ENCODE data around the gene PCP4L1. TPM values are rescaled to one million over a fixed set of nuclear protein-coding genes. Genes with fewer than 3 reads are reported as not detected.

The PCP4L1 gene
- total and polyA plus RNA-seq, 7 experiments from 2014 or later: 0.15 TPM; not detected in 6

- POLR2A ChIA-PET: interaction anchor here (0.6 to 1.4 kb wide), 3 partner anchors 18 to 67 kb away, joined by 3 read pairs; no protein-coding TSS in a partner anchor
- Mint-ChIP-seq H3K27me3 (peaks cover 0 to 12% (median 0%) of the 10 kb centered on the region in 5 donors), H3K9me3 (peaks cover 0 to 3% (median 0%) of the 10 kb centered on the region in 11 donors)
Measured at GRCh38 chr1:161287482-161288054, 29.0 kb downstream of the PCP4L1 start.

GRCh38 chr1:161290779-161291178 lies 32.2 kb downstream of the PCP4L1 start:
- Histone ChIP-seq H3K4me3 (ENCODE audit: low read length) (no peak overlapping the region), H3K36me3 (ENCODE audit: control insufficient read depth in 2 of 3, insufficient read depth in 3 of 3, low read length in 3 of 3) (no peaks in the 10 kb centered on the region), H3K27me3 (ENCODE audit: control insufficient read depth in 2 of 2, insufficient read depth in 2 of 2, low read length in 2 of 2) (no peaks in the 10 kb centered on the region), H3K27ac (ENCODE audit: low read depth, low read length) (no peak overlapping the region), H3K4me1 (ENCODE audit: control insufficient read depth in 2 of 2, insufficient read depth in 2 of 2, low read length in 2 of 2) (no peaks in the 10 kb centered on the region), H3K9me3 (ENCODE audit: control insufficient read depth in 2 of 3, low read length in 3 of 3) (no peaks in the 10 kb centered on the region)
- peaks cover 0 to 6% (median 0%) of the 10 kb centered on the region in 7 donors for H3K4me1 Mint-ChIP-seq
- peaks cover 0 to 5% (median 4%) of the 10 kb centered on the region in 5 donors for H3K36me3 Mint-ChIP-seq
- H3K27me3 Mint-ChIP-seq: no peaks in the 10 kb centered on the region
- CTCF ChIA-PET: interaction anchor here (0.7 to 2.2 kb wide), 27 partner anchors 11 to 1130 kb away, joined by 3 to 18 read pairs (median 4); partner anchors contain the start of genes F11R, FCER1G, NDUFS2 and PPOX
- no peak for DNase-seq
- POLR2A ChIA-PET: interaction anchor here (0.8 to 1.5 kb wide), 7 partner anchors 15 to 125 kb away, joined by 3 to 5 read pairs (median 4); partner anchors contain the start of genes PPOX and SDHC
- no peak for ATAC-seq
- H3K4me3 Mint-ChIP-seq: no peak overlapping the region
- H3K27ac Mint-ChIP-seq: peak overlapping the region in 2 of 9 donors; percentile 28 to 61
- intact Hi-C loops (cut with micrococcal nuclease): loop anchor here (1.0 kb wide), 5 partner anchors 63 to 124 kb away; partner anchors contain the start of gene PPOX (in 1 of the 2)
- peaks cover 0 to 3% (median 0%) of the 10 kb centered on the region in 11 donors for H3K9me3 Mint-ChIP-seq

More at GRCh38 chr1:161287482-161288054, 29.0 kb downstream of the PCP4L1 start:
- Histone ChIP-seq H3K27ac (ENCODE audit: low read depth, low read length) (no peak overlapping the region), H3K27me3 (ENCODE audit: control insufficient read depth in 2 of 2, insufficient read depth in 2 of 2, low read length in 2 of 2) (no peaks in the 10 kb centered on the region), H3K4me1 (ENCODE audit: control insufficient read depth in 2 of 2, insufficient read depth in 2 of 2, low read length in 2 of 2) (no peaks in the 10 kb centered on the region), H3K36me3 (ENCODE audit: control insufficient read depth in 2 of 3, insufficient read depth in 3 of 3, low read length in 3 of 3) (no peaks in the 10 kb centered on the region), H3K9me3 (ENCODE audit: control insufficient read depth in 2 of 3, low read length in 3 of 3) (no peaks in the 10 kb centered on the region), H3K4me3 (ENCODE audit: low read length) (no peak overlapping the region)
- ATAC-seq (no peak), DNase-seq (no peak)
- intact Hi-C loops (cut with micrococcal nuclease): no loop called here
- Mint-ChIP-seq H3K27ac (no peak overlapping the region), H3K36me3 (peaks cover 0 to 21% (median 12%) of the 10 kb centered on the region in 5 donors), H3K4me1 (peaks cover 0 to 9% (median 0%) of the 10 kb centered on the region in 7 donors), H3K4me3 (no peak overlapping the region)
- CTCF ChIA-PET: interaction anchor here (1.1 kb wide), 1 partner anchor 39 kb away, joined by 3 read pairs; no protein-coding TSS in a partner anchor

- Mint-ChIP-seq H3K36me3 (peaks cover 0 to 5% (median 2%) of the 10 kb centered on the region in 5 donors), H3K4me1 (peaks cover 3 to 9% (median 6%) of the 10 kb centered on the region in 7 donors), H3K27me3 (no peaks in the 10 kb centered on the region), H3K27ac (peak overlapping the region in 2 of 9 donors; percentile 0 to 10), H3K4me3 (no peak overlapping the region), H3K9me3 (no peaks in the 10 kb centered on the region)
- DNase-seq (no peak), ATAC-seq (no peak)
- no peak overlapping the region for H3K27ac ChIP-seq (ENCODE audit: low read depth, low read length)
- H3K9me3 ChIP-seq (ENCODE audit: control insufficient read depth in 2 of 3, low read length in 3 of 3): no peaks in the 10 kb centered on the region
- no peaks in the 10 kb centered on the region for H3K36me3 ChIP-seq (ENCODE audit: control insufficient read depth in 2 of 3, insufficient read depth in 3 of 3, low read length in 3 of 3)
- intact Hi-C loops (cut with micrococcal nuclease): no loop called here
- no peaks in the 10 kb centered on the region for H3K27me3 ChIP-seq (ENCODE audit: control insufficient read depth in 2 of 2, insufficient read depth in 2 of 2, low read length in 2 of 2)
- no peak overlapping the region for H3K4me3 ChIP-seq (ENCODE audit: low read length)
- no peaks in the 10 kb centered on the region for H3K4me1 ChIP-seq (ENCODE audit: control insufficient read depth in 2 of 2, insufficient read depth in 2 of 2, low read length in 2 of 2)
- ChIA-PET POLR2A (interaction anchor here (0.7 kb wide), 1 partner anchor 10 kb away, joined by 3 read pairs; no protein-coding TSS in a partner anchor), CTCF (no interaction called here)
Measured at GRCh38 chr1:161297415-161297814, 38.9 kb downstream of the PCP4L1 start.

GRCh38 chr1:161298116-161298515 lies 39.6 kb downstream of the PCP4L1 start:
- Mint-ChIP-seq H3K4me1 (peaks cover 3 to 15% (median 11%) of the 10 kb centered on the region in 7 donors), H3K27ac (peak overlapping the region in 4 of 9 donors; percentile 0 to 67 (median 36)), H3K36me3 (peaks cover 0 to 5% (median 2%) of the 10 kb centered on the region in 5 donors), H3K9me3 (no peaks in the 10 kb centered on the region), H3K27me3 (no peaks in the 10 kb centered on the region), H3K4me3 (no peak overlapping the region)
- Histone ChIP-seq H3K4me1 (ENCODE audit: control insufficient read depth in 2 of 2, insufficient read depth in 2 of 2, low read length in 2 of 2) (peaks cover 0 to under 1% of the 10 kb centered on the region in 2 donors), H3K36me3 (ENCODE audit: control insufficient read depth in 2 of 3, insufficient read depth in 3 of 3, low read length in 3 of 3) (no peaks in the 10 kb centered on the region), H3K27me3 (ENCODE audit: control insufficient read depth in 2 of 2, insufficient read depth in 2 of 2, low read length in 2 of 2) (no peaks in the 10 kb centered on the region), H3K9me3 (ENCODE audit: control insufficient read depth in 2 of 3, low read length in 3 of 3) (no peaks in the 10 kb centered on the region), H3K27ac (ENCODE audit: low read depth, low read length) (no peak overlapping the region), H3K4me3 (ENCODE audit: low read length) (no peak overlapping the region)
- intact Hi-C loops (cut with micrococcal nuclease): no loop called here
- CTCF ChIA-PET: no interaction called here
- POLR2A ChIA-PET: interaction anchor here (0.7 kb wide), 1 partner anchor 10 kb away, joined by 3 read pairs; no protein-coding TSS in a partner anchor
- DNase-seq (no peak), ATAC-seq (no peak)

- H3K4me3 ChIP-seq (ENCODE audit: low read length): no peak overlapping the region
- H3K27ac Mint-ChIP-seq: peak overlapping the region in 4 of 9 donors; percentile 30 to 82 (median 74)
- ATAC-seq (no peak), DNase-seq (no peak)
- intact Hi-C loops (cut with micrococcal nuclease): no loop called here
- ChIA-PET POLR2A (no interaction called here), CTCF (no interaction called here)
- H3K4me3 Mint-ChIP-seq: peak overlapping the region in 1 of 10 donors; percentile 29
- peaks cover 0 to 5% (median 3%) of the 10 kb centered on the region in 5 donors for H3K36me3 Mint-ChIP-seq
- H3K27ac ChIP-seq (ENCODE audit: low read depth, low read length): peak overlapping the region; percentile 39
- peaks cover 7 to 27% (median 21%) of the 10 kb centered on the region in 7 donors for H3K4me1 Mint-ChIP-seq
- no peaks in the 10 kb centered on the region for H3K9me3 ChIP-seq (ENCODE audit: control insufficient read depth in 2 of 3, low read length in 3 of 3)
- no peaks in the 10 kb centered on the region for H3K9me3 Mint-ChIP-seq
- peaks cover 7 to 13% of the 10 kb centered on the region in 2 donors for H3K4me1 ChIP-seq (ENCODE audit: control insufficient read depth in 2 of 2, insufficient read depth in 2 of 2, low read length in 2 of 2)
- H3K27me3 Mint-ChIP-seq: no peaks in the 10 kb centered on the region
- H3K36me3 ChIP-seq (ENCODE audit: control insufficient read depth in 2 of 3, insufficient read depth in 3 of 3, low read length in 3 of 3): no peaks in the 10 kb centered on the region
- no peaks in the 10 kb centered on the region for H3K27me3 ChIP-seq (ENCODE audit: control insufficient read depth in 2 of 2, insufficient read depth in 2 of 2, low read length in 2 of 2)
Measured at GRCh38 chr1:161299347-161299746, 40.8 kb downstream of the PCP4L1 start.

- no peaks in the 10 kb centered on the region for H3K27me3 ChIP-seq (ENCODE audit: control insufficient read depth in 2 of 2, insufficient read depth in 2 of 2, low read length in 2 of 2)
- no peak overlapping the region for H3K4me3 Mint-ChIP-seq
- H3K4me1 Mint-ChIP-seq: peaks cover 18 to 38% (median 30%) of the 10 kb centered on the region in 7 donors
- H3K27ac Mint-ChIP-seq: no peak overlapping the region
- no peak for DNase-seq
- intact Hi-C loops (cut with micrococcal nuclease): no loop called here
- no peak overlapping the region for H3K27ac ChIP-seq (ENCODE audit: low read depth, low read length)
- no peak for ATAC-seq
- POLR2A ChIA-PET: interaction anchor here (0.6 kb wide), 1 partner anchor 63 kb away, joined by 4 read pairs; the partner anchor contains the start of gene NR1I3
- no peaks in the 10 kb centered on the region for H3K36me3 ChIP-seq (ENCODE audit: control insufficient read depth in 2 of 3, insufficient read depth in 3 of 3, low read length in 3 of 3)
- H3K9me3 Mint-ChIP-seq: no peaks in the 10 kb centered on the region
- H3K4me3 ChIP-seq (ENCODE audit: low read length): no peak overlapping the region
- H3K9me3 ChIP-seq (ENCODE audit: control insufficient read depth in 2 of 3, low read length in 3 of 3): no peaks in the 10 kb centered on the region
- H3K4me1 ChIP-seq (ENCODE audit: control insufficient read depth in 2 of 2, insufficient read depth in 2 of 2, low read length in 2 of 2): peaks cover 16 to 19% of the 10 kb centered on the region in 2 donors
- CTCF ChIA-PET: no interaction called here
- H3K36me3 Mint-ChIP-seq: peaks cover 0 to 5% (median 3%) of the 10 kb centered on the region in 5 donors
- no peaks in the 10 kb centered on the region for H3K27me3 Mint-ChIP-seq
Measured at GRCh38 chr1:161300478-161300877, 41.9 kb downstream of the PCP4L1 start.
